NCI-H2171 (cell line): ENCODE measurements around the gene SNAPC2.
"Not testable (repeated sequence)": the region's sequence is repeated elsewhere in the genome, so short reads cannot be mapped to it uniquely, and the experiment has no call there.

Experiments used
- DNase-seq: peaks from one replicate; lab custom pipeline; 2025; lab: John Stamatoyannopoulos, UW

Gene SNAPC2

GRCh38 chr19:7909471-7910067 is 10.6 kb upstream of the SNAPC2 start:
- DNase-seq, result no peak

- no peak for DNase-seq
These were observed 9.6 kb upstream of the SNAPC2 start for GRCh38 chr19:7910321-7911161.

- no peak for DNase-seq
These were observed 8.5 kb upstream of the SNAPC2 start for GRCh38 chr19:7911508-7912143.

- no peak for DNase-seq
These were observed 7.9 kb upstream of the SNAPC2 start for GRCh38 chr19:7912144-7912696.

- no peak for DNase-seq
These were observed 7.2 kb upstream of the SNAPC2 start for GRCh38 chr19:7912697-7913564.

- no peak for DNase-seq
These were observed 6.5 kb upstream of the SNAPC2 start for GRCh38 chr19:7913652-7914051.

GRCh38 chr19:7914099-7914498 is 6.0 kb upstream of the SNAPC2 start:
- no peak for DNase-seq

- no peak for DNase-seq
These were observed 5.5 kb upstream of the SNAPC2 start, which contains the start of gene TGFBR3L for GRCh38 chr19:7914598-7915045. Gene TGFBR3L, plus strand, starts transcription at chr19:7914830.

- DNase-seq, result no peak
These were observed 4.7 kb upstream of the SNAPC2 start for GRCh38 chr19:7915250-7916102.

GRCh38 chr19:7916103-7916954 is 3.8 kb upstream of the SNAPC2 start:
- DNase-seq, result peak; percentile 55

- DNase-seq, result no peak
These were observed 3.2 kb upstream of the SNAPC2 start for GRCh38 chr19:7916955-7917266.

- peak; percentile 46 for DNase-seq
These were observed 2.7 kb upstream of the SNAPC2 start for GRCh38 chr19:7917267-7918061.

GRCh38 chr19:7918062-7918614 is 2.0 kb upstream of the SNAPC2 start:
- not testable (repeated sequence) for DNase-seq

- no peak for DNase-seq
These were observed 1.3 kb upstream of the SNAPC2 start for GRCh38 chr19:7918615-7919421.

- DNase-seq, result peak; percentile 99
These were observed 572 bp downstream of the SNAPC2 start for GRCh38 chr19:7920519-7921301.

GRCh38 chr19:7921302-7921966 is 1.3 kb downstream of the SNAPC2 start:
- DNase-seq, result no peak
